ENCODE results near the gene ZNF662. TPM values are rescaled to one million over a fixed set of nuclear protein-coding genes. Genes with fewer than 3 reads are reported as not detected.

ZNF662 gene
- total RNA-seq = 1.7 and 6.3 TPM in 2 replicates

- peak within 1 kb of the TSS; percentile 57 for H3K4me3 ChIP-seq (ENCODE audit: low read depth, low read length)
- DNase-seq (ENCODE audit: low read depth) = no peak
- no peak for TF ChIP-seq CTCF (conservative IDR thresholded peaks at IDR 0.05; ENCODE audit: low read depth, low read length)
These were observed at the start of gene ZNF662 for GRCh38 chr3:42906070-42906847. TSS of gene ZNF662 (plus strand) at chr3:42906142. CDS start at chr3:42908115, 1,973 bp downstream.

- no peak for DNase-seq (ENCODE audit: low read depth)
- no peak for TF ChIP-seq CTCF (conservative IDR thresholded peaks at IDR 0.05; ENCODE audit: low read depth, low read length)
These were observed 49.4 kb upstream of the ZNF662 start for GRCh38 chr3:42856544-42856943.

GRCh38 chr3:42864321-42864950, 41.5 kb upstream of the ZNF662 start:
- no peak for TF ChIP-seq CTCF (conservative IDR thresholded peaks at IDR 0.05; ENCODE audit: low read depth, low read length)
- no peak for DNase-seq (ENCODE audit: low read depth)
- H3K4me3 ChIP-seq (ENCODE audit: low read depth, low read length) = no peak overlapping the region

More at GRCh38 chr3:42856544-42856943, 49.4 kb upstream of the ZNF662 start:
- no peak overlapping the region for H3K4me3 ChIP-seq (ENCODE audit: low read depth, low read length)

- no peak overlapping the region for H3K4me3 ChIP-seq (ENCODE audit: low read depth, low read length)
- no peak for DNase-seq (ENCODE audit: low read depth)
- TF ChIP-seq CTCF (conservative IDR thresholded peaks at IDR 0.05; ENCODE audit: low read depth, low read length) = no peak
These were observed 40.7 kb upstream of the ZNF662 start for GRCh38 chr3:42865256-42865655.

- DNase-seq (ENCODE audit: low read depth) = no peak
- TF ChIP-seq CTCF (conservative IDR thresholded peaks at IDR 0.05; ENCODE audit: low read depth, low read length) = no peak
- H3K4me3 ChIP-seq (ENCODE audit: low read depth, low read length) = no peak overlapping the region
These were observed 38.8 kb upstream of the ZNF662 start for GRCh38 chr3:42867138-42867537.

GRCh38 chr3:42868841-42869240, 37.1 kb upstream of the ZNF662 start:
- TF ChIP-seq CTCF (conservative IDR thresholded peaks at IDR 0.05; ENCODE audit: low read depth, low read length) = no peak
- H3K4me3 ChIP-seq (ENCODE audit: low read depth, low read length) = no peak overlapping the region

More at GRCh38 chr3:42868841-42869240, 37.1 kb upstream of the ZNF662 start:
- DNase-seq (ENCODE audit: low read depth) = no peak
